HG03025 (cell line): ENCODE measurements around the gene ERC2.

Source experiments
- ATAC-seq: cut with Tn5 transposase; IDR thresholded peaks from one replicate; pipeline ENCODE4 v1.9.1; 2021; ENCODE audit warnings: mild to moderate bottlenecking, moderate library complexity; ENCODE audit not compliant: unreplicated experiment, low FRiP score

Gene ERC2

DNA sequence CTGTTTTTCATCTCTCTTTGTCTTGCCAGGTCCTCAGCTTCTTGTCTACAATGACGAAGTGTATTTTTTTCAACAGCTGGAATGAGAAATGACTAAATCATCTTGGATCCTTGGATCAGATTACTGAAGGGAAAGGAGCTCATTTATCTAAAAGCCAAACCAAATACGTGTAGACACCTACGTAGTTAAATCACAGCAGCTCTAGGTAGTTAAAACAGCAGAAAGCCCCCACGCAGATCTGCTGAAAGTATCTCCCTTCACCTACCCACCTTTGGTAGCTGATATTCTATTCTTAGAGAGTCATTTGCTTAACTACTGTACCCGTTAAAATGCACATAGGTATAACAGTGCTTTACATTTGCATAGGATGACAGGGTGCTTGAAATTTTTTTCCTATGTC is 875.7 kb downstream of the ERC2 start:
- no peak for ATAC-seq

DNA sequence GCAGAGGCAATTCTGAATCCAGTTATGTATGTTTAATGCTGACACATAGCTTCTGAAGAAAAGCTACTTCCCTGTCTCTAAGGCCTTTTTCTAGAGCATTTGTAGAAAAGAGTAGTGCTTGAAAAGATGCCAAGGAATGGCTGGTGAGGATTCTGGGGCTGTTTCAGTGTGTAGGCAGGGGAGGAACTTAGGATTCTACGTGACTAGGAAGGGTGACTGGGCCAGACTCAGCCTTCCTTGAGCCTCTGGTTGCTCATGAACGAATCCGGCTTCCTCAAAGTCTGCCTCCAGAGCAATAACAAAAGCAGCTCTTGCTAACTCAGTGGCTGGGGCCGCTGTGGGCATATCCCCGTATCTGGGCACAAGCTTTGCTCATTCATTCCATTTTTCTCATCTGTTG is 876.4 kb downstream of the ERC2 start:
- ATAC-seq: no peak

DNA sequence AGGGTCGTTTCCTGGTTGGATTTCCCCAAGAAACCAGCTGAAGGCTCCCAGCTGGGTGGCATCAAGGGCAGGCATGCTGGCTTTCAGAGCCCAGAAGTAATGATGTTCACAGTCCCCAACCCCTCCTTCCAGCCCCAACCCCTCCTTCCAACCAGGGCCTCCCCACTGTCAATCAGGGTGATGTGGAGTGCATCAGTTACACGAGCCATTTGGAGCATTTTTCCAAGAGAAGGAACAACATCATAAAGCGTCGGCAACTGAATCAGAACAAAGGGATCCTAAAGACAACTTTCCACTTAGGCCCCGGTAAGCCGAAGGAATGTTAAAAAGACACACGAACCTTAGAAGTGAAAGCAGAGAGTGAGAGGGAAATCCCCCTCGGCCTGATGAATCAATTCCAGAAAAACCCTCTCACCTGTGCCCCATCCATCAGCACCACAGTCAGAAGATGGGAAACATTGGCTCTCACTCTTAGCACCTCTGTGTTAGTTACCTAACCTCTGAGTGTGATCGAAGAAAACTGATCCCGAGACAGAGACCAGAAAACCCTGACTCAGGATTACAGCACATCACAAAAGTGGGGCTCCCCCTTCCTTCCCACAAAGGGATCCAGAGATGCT is 880.0 kb downstream of the ERC2 start:
- ATAC-seq: no peak

DNA sequence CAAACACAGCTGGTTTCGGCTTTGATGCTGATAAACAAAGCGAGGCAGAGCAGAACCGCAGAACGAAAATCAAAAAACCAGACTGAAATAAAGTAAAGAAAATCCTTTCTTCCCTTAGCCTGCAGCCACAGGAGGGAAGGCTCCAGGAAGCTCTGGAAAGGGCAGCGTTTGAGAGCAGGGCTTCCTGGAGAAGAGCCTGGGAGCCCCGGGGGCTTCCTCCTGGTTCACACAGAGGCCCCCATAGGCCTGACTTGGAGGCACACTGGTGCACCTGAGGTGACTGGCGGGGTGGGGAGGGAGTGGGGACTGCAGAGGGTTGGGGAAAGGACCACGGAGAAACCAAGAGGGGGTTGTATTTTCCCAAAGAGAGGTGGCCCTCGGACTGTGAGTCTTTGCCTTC is 882.4 kb downstream of the ERC2 start:
- no peak for ATAC-seq

DNA sequence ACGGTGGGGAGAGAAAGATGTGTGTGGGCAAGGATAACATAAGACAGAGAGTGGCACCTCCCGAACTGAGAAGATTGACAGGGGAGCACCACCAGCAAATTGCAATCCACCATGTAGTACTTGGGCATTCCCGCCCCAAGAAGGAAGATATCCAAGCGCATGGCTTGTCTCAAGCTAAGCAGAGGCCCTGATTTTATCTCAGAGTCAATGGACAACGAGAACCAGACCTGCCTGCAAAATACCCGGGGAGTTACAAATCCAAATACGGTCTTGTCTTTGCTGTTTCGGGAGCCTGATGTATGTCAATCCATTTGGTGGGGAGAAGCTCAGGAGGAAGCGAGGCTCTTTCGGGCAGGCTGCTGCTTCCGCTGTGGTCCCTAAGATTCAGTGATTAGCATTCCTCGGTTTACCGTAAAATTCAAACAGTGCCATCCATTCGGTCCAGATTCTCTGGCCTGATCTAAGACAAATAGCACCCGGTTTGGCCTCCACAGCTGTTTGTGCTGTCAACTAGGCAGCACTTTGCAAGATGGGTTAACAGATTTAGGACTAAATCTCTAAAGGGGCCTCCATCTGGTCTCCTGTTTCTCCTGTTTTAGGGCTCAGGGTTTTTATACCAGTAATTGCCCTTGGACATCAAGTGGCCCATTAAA is 883.4 kb downstream of the ERC2 start:
- ATAC-seq: no peak

DNA sequence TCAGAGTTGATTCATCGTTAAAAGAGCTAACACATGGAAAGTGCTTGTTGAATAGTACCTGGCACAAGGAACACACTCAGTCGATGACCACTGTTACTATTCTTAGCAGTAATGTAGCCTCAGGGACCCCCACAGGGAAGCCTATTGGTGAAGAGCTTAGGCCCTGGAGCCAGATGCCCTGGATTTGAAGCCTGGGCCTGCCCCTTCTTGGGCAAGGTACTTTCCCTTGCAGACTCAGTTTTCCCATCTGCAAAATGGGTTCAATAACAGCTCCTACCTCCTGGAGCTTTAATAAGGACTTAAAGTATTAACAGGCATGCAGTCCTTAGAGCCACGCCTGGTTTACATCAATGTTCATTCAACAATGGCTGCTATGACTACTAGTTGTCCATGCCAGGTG is 884.2 kb downstream of the ERC2 start:
- no peak for ATAC-seq

DNA sequence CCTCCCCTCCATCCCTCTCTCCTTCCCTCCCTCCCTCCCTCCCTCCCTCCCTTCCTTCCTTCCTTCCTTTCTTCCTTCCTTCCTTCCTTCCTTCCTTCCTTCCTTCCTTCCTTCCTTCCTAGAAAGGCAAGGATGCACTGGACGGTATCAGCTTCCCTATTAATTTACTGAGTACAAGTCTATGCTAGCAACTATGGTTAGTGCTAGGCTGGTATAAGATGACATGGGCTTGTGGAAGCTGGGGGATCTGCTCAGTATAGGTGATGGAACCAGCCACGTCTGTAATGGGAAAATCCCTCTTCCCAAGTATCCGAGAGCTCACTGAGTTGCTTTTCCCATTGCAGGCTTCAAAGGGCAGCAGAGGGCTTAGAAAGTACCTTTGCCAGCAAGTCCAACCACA is 884.8 kb downstream of the ERC2 start:
- no peak for ATAC-seq

DNA sequence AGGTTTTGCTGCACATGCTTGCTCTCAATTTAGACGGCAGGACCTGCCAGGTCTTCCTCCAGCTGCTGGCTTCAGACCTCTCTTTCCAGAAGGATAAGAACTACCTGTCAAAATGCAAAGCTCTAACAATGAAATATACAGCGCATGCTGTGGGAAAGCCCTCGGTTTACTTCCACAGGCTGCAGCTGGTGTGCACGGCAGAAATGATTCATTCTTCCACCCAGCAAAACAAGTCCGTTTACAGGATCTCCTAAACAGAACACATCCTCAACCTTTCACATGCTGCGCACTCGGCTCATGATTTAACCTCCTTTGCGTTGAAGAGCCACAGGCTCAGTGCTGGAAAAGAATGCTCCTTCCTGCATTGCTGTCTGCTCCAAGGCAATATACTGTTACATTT is 888.8 kb downstream of the ERC2 start:
- ATAC-seq: no peak

DNA sequence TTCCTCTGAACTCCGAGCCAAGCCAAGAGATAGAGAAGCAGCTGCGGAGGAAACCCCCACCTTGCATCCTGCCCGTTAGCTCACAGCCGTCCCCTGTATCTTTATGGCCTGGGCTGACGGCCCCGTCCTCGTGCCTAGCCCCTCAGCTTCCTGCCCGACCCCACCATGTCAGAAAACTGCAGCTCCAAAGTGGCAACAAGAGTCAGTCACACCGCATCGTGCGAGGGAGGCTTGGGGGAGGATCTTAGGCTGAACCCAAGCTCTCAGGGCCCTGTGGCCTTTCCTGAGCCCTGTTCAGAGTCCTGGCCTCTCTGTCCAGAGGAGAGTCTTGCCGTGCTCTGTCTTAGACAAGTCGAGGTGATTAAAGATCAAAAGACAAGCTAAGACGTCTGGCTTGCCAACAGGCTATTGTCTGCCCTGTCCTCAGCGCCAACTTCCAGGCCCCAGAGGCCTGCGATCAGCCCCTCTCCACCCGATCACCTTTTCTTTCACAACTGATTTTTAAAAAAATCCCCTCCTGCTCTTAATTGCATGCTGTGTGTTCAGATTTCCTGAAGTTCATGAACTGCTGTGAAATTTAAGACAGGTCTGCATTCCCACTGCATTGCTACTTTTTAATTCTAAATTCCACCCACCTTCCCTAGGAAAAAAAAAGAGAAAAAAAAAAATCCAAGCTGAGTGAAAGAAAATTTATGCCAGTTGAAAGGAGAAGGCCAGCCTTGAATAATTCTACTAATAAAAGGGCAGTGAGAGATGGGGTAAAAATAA is 891.5 kb downstream of the ERC2 start:
- ATAC-seq: no peak

DNA sequence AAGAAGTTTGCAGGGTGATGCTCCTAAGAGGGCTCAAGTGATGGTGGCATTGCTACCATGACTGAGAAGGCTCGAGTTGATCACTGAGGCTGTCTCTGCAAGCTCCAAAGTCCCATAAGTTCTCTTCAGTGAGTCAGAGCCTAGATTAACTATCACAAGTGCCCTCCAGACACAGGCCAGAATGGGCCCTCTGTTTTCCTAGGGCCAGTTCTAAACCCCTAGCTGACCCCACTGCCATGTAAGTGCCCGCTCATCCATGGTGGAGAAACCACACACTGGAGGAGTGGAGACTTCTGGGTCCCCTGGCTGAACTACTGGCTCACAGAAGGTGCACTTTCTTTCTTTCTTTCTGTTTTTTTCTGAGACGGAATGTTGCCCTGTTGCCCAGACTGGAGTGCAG is 893.6 kb downstream of the ERC2 start:
- ATAC-seq: no peak

DNA sequence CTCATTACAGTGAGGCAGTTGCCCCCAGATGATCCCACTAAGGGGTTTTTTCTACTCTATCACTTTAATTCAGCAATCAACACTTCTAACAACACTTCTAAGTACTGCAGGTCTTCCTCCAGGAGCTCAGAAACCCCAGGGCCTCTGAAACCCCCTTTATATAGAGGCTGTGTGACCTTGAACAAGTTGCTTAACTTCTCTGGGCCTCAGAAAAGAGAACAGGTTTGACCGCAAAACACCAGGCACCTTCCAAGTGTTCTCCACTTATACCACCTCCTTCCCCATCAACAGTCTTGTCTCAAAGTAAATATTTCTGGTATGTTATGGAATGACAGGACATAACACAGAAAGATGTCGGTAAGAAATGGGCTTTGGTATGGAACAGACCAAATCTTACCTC is 895.5 kb downstream of the ERC2 start:
- ATAC-seq: no peak

DNA sequence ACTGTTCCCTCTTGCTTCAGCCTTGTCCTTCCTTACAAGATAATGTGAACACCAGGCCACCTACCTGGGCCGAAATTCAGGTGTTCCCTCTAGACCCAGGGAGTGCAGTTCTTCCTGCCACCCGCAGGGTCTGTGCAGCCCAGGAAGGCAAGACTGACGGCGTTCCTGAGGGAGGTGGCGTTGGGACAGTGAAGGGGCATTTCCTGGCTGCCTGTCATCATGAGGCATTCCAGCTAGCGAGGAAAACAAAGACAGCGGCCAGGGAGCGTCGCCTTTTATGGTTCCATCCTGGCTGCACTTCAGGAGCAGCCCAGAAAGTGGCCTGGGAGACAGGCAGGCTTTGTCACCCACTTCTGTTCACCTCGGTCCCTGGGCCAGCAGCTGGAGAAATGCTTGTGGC is 896.4 kb downstream of the ERC2 start:
- ATAC-seq: no peak

DNA sequence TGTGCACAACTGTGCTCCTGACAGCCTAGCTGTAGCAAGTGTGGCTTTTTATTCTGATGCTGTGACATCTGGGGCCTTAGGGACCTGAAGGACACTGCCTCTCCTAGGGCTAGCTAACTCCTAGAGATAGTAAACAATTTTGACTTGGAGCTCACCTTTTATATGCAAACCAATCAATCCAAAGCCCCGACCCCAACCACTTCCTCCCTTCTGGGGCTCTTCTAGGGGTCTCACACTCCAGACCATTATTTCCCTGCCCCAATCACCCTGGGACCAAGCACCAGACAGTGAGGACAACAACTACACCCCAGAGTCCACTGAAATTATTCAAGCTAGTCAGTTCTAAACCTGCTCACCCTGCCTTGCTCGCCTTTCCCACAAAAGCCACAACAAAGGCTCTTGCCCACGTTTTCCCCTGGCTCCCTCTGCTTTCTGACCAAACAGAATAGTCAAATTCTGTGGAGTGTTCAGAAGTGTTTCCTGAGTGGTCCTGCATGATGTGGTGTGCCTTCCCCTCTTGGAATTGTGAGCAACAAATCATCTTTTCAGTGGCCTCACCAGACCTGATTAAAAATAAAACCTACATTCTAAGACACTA is 897.0 kb downstream of the ERC2 start:
- no peak for ATAC-seq

DNA sequence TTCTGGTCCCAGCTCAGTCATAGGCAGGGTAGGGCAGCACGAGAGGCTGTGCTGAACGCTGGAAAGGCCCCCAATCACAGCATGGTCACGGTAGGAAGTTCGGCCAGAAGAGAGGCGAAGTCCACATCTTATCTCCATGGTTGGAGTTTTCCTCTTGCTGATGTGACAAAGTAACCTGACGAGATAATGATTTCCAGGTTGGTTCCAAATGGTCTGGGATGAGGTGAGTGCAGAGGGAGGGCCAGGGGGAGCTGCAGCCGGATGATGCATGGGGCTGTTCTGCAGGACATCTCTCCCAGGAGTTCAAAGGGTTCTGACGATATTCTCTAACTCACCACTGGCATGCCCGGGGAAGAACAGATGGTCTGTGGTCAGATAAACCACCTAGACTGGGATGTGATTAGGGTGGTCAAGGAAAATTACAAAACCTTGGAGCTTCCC is 898.0 kb downstream of the ERC2 start:
- no peak for ATAC-seq

DNA sequence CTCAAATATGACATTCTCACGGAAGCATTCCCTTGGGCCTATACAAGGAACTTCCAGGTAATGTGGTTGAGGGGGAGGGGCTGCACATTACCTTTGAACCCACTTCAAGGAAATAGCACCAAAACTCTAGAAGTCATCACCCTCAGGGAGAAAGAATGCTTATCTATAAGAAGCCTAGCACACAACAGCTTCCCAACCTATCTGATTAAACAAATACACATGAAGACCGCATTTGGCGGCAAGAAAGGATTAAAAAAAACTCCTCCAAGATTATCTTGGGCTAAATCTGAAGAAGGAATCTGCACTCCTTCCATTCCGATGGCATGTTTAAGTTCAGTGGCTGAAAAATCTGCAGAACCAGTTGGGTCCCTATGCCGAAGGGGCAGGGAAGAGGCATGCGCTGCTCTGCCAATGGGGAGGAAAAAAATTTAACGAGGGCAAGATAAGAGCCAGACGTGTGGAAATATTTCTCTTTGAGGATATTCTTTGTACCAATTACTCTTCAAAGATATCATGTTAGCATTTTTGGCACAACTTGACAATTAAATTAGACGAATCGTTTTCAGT is 899.2 kb downstream of the ERC2 start:
- ATAC-seq: no peak

DNA sequence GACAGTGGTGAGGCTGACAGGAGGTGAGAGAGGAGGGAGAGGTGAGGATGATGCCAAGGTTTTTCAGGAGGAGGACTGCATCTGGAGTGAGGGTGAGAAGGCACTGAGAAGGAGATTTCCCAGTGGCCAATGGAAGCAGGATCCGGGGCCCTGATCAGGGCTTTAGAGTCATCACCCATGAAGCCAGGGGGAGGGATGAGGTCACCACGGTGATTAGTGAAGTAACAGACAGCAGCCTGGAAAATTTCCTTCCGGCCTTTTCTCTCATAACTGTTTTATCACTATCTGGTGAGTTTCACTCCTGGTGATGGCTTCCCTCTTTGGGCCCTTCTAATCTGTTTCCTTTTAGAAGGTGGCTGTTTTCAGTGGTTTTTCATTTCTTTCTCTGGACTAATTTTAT is 900.7 kb downstream of the ERC2 start:
- ATAC-seq: no peak

DNA sequence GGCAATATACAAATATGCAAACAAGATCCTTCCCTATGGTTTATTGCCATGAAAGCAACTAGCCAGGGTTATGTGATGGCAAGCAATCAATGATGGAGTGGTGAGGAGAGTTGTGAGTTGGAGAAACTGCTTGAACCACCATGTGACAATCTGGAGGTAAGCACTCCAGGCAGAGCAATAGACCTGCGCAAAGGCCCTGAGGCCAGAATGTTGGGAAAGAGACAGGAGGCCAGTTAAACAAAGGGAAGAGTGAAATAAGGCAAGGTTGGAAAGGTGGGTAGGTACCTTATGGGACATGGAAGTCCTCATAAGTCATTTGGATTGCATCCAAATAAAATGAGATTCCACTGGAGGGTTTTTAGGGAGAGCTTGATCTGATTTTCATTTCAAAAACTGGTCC is 901.1 kb downstream of the ERC2 start:
- no peak for ATAC-seq

DNA sequence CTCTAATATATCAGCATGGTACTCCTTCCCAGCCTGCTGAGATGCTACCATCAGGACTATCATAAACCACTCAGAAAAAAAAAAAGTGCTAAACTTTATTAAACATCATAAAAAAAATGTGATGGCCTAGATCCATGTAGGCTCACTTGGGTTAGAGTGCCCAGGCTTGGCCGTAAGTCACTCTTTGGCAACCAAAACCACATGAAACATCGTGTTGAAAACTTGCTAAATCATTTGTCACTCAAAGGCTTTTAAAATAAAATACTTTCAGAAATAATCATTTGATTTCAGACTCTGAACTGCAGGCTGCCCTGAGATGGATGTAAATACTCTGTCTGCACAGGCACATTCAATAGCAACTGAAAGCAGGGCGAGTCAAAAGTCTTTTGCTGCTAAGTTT is 902.7 kb downstream of the ERC2 start:
- no peak for ATAC-seq

DNA sequence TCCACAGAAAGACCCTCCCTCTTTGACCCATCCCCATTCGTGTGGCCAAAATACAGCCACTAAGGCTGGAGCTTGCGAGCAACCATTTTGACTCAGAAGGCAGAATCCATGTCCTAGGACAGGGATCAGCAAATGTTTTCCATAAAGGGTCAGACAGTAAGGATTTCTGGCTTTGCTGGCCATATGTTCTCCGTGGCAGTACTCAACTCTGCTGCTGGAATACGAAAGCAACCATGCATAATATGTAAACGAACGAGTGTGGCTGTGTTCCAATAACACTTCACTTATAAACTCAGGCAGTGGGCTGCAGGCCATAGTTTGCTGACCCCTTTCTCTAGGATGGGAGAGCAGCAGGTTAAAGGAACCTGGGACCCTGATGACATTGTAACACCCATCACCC is 903.5 kb downstream of the ERC2 start:
- ATAC-seq: no peak

DNA sequence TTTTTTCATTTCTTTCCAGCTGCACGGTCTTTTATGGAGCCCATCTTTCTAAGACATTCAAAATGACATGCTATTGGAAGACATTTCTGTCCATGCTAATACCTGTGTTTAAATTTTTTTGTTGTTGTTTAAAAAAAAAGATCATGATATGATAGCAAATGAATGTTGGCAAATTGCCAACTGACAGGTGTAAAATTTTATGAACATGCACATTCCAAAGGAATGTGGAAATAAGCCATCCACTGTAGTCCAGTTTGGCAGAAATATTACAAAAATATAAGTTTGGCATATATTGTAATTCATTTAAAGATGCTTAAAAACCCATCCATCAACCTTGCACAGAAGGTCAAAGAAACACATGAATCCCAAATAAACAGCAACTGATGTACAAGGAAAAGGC is 905.6 kb downstream of the ERC2 start:
- ATAC-seq: no peak
